Measurements from ENCODE around the gene SLC35A4.

DNA sequence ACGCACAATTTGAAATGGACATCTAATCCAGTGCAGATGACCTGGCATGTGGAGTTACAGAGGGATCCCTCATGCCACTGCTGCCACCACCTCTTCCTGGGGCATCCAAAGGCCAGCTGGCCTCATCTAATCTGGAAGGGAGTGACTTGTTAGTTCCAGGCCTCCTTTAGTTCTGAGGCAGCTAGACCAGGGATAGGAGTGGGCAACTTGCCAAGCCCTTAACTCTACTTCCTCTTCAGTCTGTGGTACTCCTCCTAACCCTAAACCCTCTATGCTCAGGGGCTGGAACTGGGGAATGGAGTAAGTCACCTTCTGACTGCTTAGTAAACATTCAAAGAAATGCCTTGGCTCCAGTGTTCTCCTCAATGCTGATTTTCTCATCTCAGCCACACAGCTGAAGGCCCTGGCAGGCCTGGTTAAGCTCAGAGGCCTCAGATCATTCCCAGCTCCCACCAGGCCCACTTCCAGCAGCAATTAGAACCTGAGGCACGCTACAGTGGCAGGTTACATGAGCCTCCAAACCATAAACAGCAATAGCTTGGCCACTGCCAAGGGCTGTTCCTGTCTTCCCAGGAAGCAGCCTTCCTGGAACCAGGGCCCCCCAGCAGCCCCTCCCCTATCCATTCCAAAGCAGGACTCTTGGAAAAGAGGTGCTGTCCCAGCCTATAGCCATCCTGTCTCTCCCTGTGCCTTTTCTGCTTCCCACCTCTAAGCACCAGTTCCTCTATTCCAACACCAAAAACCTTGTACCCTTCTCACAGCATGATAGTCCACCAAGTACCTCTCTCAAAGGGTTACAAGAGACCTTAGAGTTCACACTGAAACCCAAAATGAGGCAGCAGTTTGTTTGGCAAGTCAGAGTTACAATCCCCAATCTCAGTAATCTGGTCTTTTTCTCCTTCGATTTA is 15.1 kb upstream of the SLC35A4 start:
- TF ChIP-seq, protein P1, sequence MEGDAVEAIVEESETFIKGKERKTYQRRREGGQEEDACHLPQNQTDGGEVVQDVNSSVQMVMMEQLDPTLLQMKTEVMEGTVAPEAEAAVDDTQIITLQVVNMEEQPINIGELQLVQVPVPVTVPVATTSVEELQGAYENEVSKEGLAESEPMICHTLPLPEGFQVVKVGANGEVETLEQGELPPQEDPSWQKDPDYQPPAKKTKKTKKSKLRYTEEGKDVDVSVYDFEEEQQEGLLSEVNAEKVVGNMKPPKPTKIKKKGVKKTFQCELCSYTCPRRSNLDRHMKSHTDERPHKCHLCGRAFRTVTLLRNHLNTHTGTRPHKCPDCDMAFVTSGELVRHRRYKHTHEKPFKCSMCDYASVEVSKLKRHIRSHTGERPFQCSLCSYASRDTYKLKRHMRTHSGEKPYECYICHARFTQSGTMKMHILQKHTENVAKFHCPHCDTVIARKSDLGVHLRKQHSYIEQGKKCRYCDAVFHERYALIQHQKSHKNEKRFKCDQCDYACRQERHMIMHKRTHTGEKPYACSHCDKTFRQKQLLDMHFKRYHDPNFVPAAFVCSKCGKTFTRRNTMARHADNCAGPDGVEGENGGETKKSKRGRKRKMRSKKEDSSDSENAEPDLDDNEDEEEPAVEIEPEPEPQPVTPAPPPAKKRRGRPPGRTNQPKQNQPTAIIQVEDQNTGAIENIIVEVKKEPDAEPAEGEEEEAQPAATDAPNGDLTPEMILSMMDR (IDR thresholded peaks at IDR 0.05) = no peak
- no peak for TF ChIP-seq POLR2A (IDR thresholded peaks at IDR 0.05)

Data from heart left ventricle (tissue), 13 donors.